ENCODE data around the gene ARHGAP32. TPM values are rescaled to one million over a fixed set of nuclear protein-coding genes. Genes with fewer than 3 reads are reported as not detected.

The ARHGAP32 gene
- polyA plus RNA-seq, 1 donor from 2014 or later = 12.0 TPM

- no peaks in the 10 kb centered on the region for H3K9me3 ChIP-seq (ENCODE audit: low read length)
- H3F3A ChIP-seq (ENCODE audit: insufficient read depth, low read length, poor library complexity, severe bottlenecking) = no peaks in the 10 kb centered on the region
- no peaks in the 10 kb centered on the region for H3K36me3 ChIP-seq (ENCODE audit: insufficient read depth, low read length)
- peaks cover 25% of the 10 kb centered on the region for H3K79me2 ChIP-seq (replicated peaks; ENCODE audit: insufficient read depth, low read length)
- H3K27ac ChIP-seq (ENCODE audit: low read length) = peak overlapping the region; percentile 52
- peak; percentile 78 for TF ChIP-seq EP300 (conservative IDR thresholded peaks at IDR 0.05; ENCODE audit: poor library complexity, severe bottlenecking)
- TF ChIP-seq POLR2AphosphoS5 (IDR thresholded peaks at IDR 0.05) = peak; percentile 62
- TF ChIP-seq MXI1 (conservative IDR thresholded peaks at IDR 0.05; ENCODE audit: poor library complexity, severe bottlenecking) = no peak
- TF ChIP-seq REST (IDR thresholded peaks at IDR 0.05; ENCODE audit: borderline replicate concordance) = no peak
- no peak for TF ChIP-seq TAF1 (IDR thresholded peaks at IDR 0.05; ENCODE audit: low read depth)
- TF ChIP-seq SMC3 (conservative IDR thresholded peaks at IDR 0.05; ENCODE audit: poor library complexity) = no peak
- TF ChIP-seq CTCF (IDR thresholded peaks at IDR 0.05; ENCODE audit: poor library complexity, severe bottlenecking) = no peak
- no peak for TF ChIP-seq RAD21 (conservative IDR thresholded peaks at IDR 0.05)
- no peak for TF ChIP-seq EZH2 (IDR thresholded peaks at IDR 0.05; ENCODE audit: borderline replicate concordance, insufficient read depth, low read length, poor library complexity, severe bottlenecking)
- peak overlapping the region; percentile 21 for H3K4me2 ChIP-seq (ENCODE audit: low read length)
- H3K9me2 ChIP-seq (ENCODE audit: insufficient read depth, low read length) = no peaks in the 10 kb centered on the region
- no peak overlapping the region for H2AFZ ChIP-seq (ENCODE audit: low read depth, low read length)
- no peaks in the 10 kb centered on the region for H3K27me3 ChIP-seq (ENCODE audit: insufficient read depth, low read depth, low read length)
- no peaks in the 10 kb centered on the region for H4K20me1 ChIP-seq (ENCODE audit: insufficient read depth)
- H3K9ac ChIP-seq (ENCODE audit: low read length) = no peak overlapping the region
- H3K4me3 ChIP-seq (ENCODE audit: low read length) = no peak overlapping the region
Measured at GRCh38 chr11:129213261-129213660, 21.1 kb upstream of the ARHGAP32 start.

- no peaks in the 10 kb centered on the region for H4K20me1 ChIP-seq (ENCODE audit: insufficient read depth)
- no peaks in the 10 kb centered on the region for H3F3A ChIP-seq (ENCODE audit: insufficient read depth, low read length, poor library complexity, severe bottlenecking)
- H2AFZ ChIP-seq (ENCODE audit: low read depth, low read length) = no peak overlapping the region
- no peak overlapping the region for H3K9ac ChIP-seq (ENCODE audit: low read length)
- H3K36me3 ChIP-seq (ENCODE audit: insufficient read depth, low read length) = no peaks in the 10 kb centered on the region
- H3K4me2 ChIP-seq (ENCODE audit: low read length) = no peak overlapping the region
- peaks cover 28% of the 10 kb centered on the region for H3K79me2 ChIP-seq (replicated peaks; ENCODE audit: insufficient read depth, low read length)
- H3K27me3 ChIP-seq (ENCODE audit: insufficient read depth, low read depth, low read length) = no peaks in the 10 kb centered on the region
- no peak overlapping the region for H3K4me3 ChIP-seq (ENCODE audit: low read length)
- no peak overlapping the region for H3K27ac ChIP-seq (ENCODE audit: low read length)
- no peaks in the 10 kb centered on the region for H3K9me2 ChIP-seq (ENCODE audit: insufficient read depth, low read length)
- no peak for TF ChIP-seq SMC3 (conservative IDR thresholded peaks at IDR 0.05; ENCODE audit: poor library complexity)
- TF ChIP-seq EP300 (conservative IDR thresholded peaks at IDR 0.05; ENCODE audit: poor library complexity, severe bottlenecking) = no peak
- no peak for TF ChIP-seq RAD21 (conservative IDR thresholded peaks at IDR 0.05)
- TF ChIP-seq EZH2 (IDR thresholded peaks at IDR 0.05; ENCODE audit: borderline replicate concordance, insufficient read depth, low read length, poor library complexity, severe bottlenecking) = no peak
- no peak for TF ChIP-seq POLR2AphosphoS5 (IDR thresholded peaks at IDR 0.05)
- TF ChIP-seq REST (IDR thresholded peaks at IDR 0.05; ENCODE audit: borderline replicate concordance) = no peak
- no peak for TF ChIP-seq MXI1 (conservative IDR thresholded peaks at IDR 0.05; ENCODE audit: poor library complexity, severe bottlenecking)
- no peak for TF ChIP-seq CTCF (IDR thresholded peaks at IDR 0.05; ENCODE audit: poor library complexity, severe bottlenecking)
- no peak for TF ChIP-seq TAF1 (IDR thresholded peaks at IDR 0.05; ENCODE audit: low read depth)
- no peaks in the 10 kb centered on the region for H3K9me3 ChIP-seq (ENCODE audit: low read length)
Measured at GRCh38 chr11:129211397-129211796, 19.3 kb upstream of the ARHGAP32 start.
